Measurements from ENCODE around the gene DUOXA1. TPM values are rescaled to one million over a fixed set of nuclear protein-coding genes. Genes with fewer than 3 reads are reported as not detected.
"Not testable (repeated sequence)": the region's sequence is repeated elsewhere in the genome, so short reads cannot be mapped to it uniquely, and the experiment has no call there.

The DUOXA1 gene
- total RNA-seq, 1 donor from 2014 or later: 14.4 TPM

- DNase-seq: no peak
These were observed 16.9 kb downstream of the DUOXA1 start for GRCh38 chr15:45112591-45113379.

GRCh38 chr15:45112143-45112590, 17.5 kb downstream of the DUOXA1 start:
- no peak for DNase-seq

GRCh38 chr15:45111390-45112142, 18.1 kb downstream of the DUOXA1 start:
- no peak for DNase-seq

- no peak for DNase-seq
These were observed 19.3 kb downstream of the DUOXA1 start for GRCh38 chr15:45110256-45110820.

- DNase-seq: no peak
These were observed 21.6 kb downstream of the DUOXA1 start for GRCh38 chr15:45107941-45108630.

GRCh38 chr15:45106002-45106790, 23.5 kb downstream of the DUOXA1 start:
- DNase-seq: no peak

GRCh38 chr15:45105586-45105985, 24.1 kb downstream of the DUOXA1 start:
- no peak for DNase-seq

GRCh38 chr15:45104170-45104569, 25.5 kb downstream of the DUOXA1 start:
- DNase-seq: not testable (repeated sequence)

GRCh38 chr15:45102226-45102625, 27.5 kb downstream of the DUOXA1 start:
- no peak for DNase-seq

- no peak for DNase-seq
These were observed 27.9 kb downstream of the DUOXA1 start for GRCh38 chr15:45101749-45102148.

- no peak for DNase-seq
These were observed 28.6 kb downstream of the DUOXA1 start for GRCh38 chr15:45100884-45101625.

GRCh38 chr15:45099549-45100165, 30.0 kb downstream of the DUOXA1 start:
- DNase-seq: no peak

GRCh38 chr15:45097466-45097865, 32.2 kb downstream of the DUOXA1 start:
- DNase-seq: no peak

- DNase-seq: no peak
These were observed 34.0 kb downstream of the DUOXA1 start for GRCh38 chr15:45095661-45096060.

GRCh38 chr15:45094358-45094730, 35.3 kb downstream of the DUOXA1 start:
- no peak for DNase-seq

- DNase-seq: no peak
These were observed 35.9 kb downstream of the DUOXA1 start for GRCh38 chr15:45093622-45094357.

GRCh38 chr15:45093013-45093412, 36.7 kb downstream of the DUOXA1 start:
- no peak for DNase-seq

- no peak for DNase-seq
These were observed 38.1 kb downstream of the DUOXA1 start for GRCh38 chr15:45091576-45091975.

- no peak for DNase-seq
These were observed 38.5 kb downstream of the DUOXA1 start for GRCh38 chr15:45091161-45091560.

All from skin of body (tissue), 2 donors.